NCI-H2081 (cell line): ENCODE measurements around the gene SPECC1.
A peak's percentile ranks its signal among the peaks of the same experiment; 100 is the strongest.
"Not testable (repeated sequence)": the region's sequence is repeated elsewhere in the genome, so short reads cannot be mapped to it uniquely, and the experiment has no call there.

Source experiments
- DNase-seq, 2 experiments: peaks; one replicate each; lab custom pipeline; 2025; lab: John Stamatoyannopoulos, UW

The SPECC1 gene

GRCh38 chr17:20010099-20010863 is 1.1 kb downstream of the SPECC1 start:
- peak; percentile 17 to 54 for DNase-seq

- DNase-seq: no peak
Observed at GRCh38 chr17:20010936-20011335, 1.8 kb downstream of the SPECC1 start.

DNA sequence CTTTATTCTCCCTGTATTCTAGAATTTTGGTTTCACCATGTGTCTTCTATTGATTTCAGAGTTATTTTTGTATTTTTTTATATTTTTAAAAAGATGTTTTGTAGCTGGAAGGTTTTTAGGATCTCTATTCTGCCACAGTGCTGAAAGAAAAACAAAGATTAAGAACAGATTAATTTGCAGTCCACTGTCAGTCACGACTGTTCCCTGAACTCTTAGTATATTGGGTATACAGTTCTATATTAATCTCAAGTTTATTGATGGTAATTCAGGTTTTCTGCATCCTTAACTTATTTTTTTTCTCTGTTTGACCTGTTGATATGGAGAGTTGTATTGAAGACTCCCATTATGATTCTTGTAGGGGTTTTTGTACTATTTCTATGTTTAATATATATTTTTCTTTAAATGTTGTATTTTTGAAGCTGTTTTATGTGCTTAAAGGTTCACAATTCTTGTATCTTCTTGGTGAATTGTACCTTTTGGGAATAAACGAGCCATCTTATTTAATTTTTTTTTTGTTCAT is 2.9 kb downstream of the SPECC1 start:
- no peak for DNase-seq

DNA sequence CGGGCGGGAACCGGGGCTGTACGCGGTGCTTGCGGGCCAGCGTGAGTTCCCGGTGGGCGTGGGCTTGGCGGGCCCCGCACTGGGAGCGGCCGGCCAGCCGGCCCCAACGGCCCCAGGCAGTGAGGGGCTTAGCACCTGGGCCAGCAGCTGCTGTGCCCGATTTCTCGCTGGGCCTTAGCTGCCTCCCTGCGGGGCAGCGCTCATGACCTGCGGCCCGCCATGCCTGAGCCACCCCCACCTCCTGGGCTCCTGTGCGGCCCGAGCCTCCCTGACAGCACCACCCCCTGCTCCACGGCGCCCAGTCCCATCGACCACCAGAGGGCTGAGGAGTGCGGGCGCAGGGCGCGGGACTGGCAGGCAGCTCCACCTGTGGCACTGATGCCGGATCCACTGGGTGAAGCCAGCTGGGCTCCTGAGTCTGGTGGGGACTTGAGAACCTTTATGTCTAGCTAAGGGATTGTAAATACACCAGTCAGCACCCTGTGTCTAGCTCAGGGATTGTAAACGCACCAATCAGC is 7.4 kb downstream of the SPECC1 start:
- not testable (repeated sequence) for DNase-seq

DNA sequence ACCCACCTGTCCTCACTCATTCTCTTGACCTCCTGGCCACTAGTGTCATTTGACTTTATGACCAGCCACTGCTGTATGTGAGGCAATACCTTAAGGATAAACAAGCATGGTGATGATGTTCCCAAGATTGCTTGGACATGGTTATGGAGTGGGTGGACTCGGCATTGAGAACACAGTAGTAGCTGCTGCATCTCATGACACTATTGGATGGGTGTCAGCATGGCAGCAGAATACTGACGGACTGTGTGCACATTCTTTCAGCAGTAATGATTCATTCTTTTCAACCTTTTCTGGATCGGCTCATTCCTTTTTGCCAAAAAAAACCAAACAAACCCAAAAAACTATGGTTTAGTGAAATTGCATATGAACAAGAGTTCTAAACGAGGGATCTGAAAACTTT is 13.5 kb downstream of the SPECC1 start:
- no peak for DNase-seq

GRCh38 chr17:20026960-20027359 is 17.8 kb downstream of the SPECC1 start:
- no peak for DNase-seq

DNA sequence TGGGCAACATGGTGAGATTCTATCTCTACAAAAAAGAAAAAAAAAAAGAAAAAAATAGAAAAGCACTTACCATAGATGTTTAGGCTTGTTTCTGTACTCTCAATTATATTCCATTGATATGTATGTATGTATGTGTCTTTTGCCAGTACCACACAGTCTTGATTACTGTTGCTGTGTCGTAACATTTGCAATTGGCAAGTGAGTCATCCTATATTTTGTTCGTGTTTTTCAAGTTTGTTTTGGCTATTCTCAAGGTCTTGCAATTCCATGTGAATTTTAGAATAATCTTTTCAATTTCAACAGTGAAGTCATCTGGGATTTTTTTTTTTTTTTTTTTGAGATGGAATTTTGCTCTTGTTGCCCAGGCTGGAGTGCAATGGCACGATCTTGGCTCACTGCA is 19.3 kb downstream of the SPECC1 start:
- no peak for DNase-seq

DNA sequence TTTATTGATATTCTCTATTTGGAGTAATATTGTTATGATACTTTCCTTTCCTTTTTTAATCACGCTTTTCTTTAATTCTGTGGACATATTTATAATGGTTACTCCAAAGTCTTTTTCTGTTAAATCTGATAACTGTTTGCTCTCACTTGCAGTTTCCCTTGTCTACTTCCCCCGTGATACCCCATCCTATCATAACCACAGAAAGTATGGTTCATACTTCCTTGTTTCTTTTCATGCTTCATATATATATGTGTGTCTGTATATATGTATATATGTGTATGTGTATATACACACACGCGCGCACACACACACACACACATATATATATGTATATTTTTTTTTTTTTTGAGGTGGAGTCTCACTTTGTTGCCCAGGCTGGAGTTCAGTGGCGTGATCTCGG is 23.5 kb downstream of the SPECC1 start:
- DNase-seq: no peak

DNA sequence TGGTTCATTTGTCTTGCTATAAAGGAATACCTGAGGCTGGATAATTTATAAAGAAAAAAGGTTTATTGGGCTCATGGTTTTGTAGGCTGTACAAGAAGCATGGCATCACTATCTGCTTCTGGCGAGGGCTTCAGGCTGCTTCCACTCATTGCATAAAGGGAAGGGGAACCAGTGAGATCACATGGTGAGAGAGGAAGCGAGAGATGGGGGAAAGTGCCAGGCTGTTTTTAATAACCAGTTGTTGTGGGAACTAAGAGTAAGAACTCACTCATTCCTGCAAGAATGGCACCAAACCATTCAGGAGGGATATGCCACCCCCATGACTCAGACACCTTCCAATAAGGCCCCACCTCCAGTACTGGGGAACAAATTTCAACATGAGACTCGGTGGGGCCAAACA is 24.3 kb downstream of the SPECC1 start:
- no peak for DNase-seq

DNA sequence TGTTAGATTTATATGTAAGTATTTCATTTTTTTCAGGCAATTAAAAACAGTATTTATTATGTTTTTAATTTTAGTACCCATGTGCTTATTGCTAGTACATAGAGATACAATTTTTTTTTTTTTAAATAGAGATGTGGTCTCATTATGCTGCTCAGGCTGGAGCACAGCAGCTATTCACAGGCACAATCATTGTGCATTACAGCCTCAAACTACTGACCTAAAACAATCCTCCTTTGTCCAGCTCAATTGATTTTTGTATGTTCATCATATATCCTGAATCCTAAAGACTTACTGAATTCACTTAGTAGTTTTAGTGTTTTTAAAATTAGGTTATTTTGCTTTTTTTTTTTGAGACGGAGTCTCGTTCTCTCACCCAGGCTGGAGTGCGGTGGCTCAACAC is 26.3 kb downstream of the SPECC1 start:
- DNase-seq: no peak

DNA sequence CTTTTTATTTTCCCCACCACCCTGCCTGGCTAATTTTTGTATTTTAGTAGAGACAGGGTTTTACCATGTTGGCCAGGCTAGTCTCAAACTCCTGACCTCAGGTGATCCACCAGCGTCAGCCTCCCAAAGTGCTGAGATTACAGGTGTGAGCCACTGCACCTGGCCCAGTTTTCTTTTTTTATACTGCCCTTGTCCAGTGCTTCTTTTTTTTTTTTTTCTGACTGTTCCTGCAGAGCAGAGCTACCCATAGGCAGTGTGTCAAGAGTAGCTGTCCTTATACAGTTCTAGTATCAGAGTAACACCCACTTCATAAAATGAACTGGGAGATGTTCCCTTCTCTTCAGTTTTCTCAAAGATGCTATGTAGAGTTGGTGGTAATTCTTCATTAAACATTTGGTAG is 28.1 kb downstream of the SPECC1 start:
- not testable (repeated sequence) for DNase-seq

DNA sequence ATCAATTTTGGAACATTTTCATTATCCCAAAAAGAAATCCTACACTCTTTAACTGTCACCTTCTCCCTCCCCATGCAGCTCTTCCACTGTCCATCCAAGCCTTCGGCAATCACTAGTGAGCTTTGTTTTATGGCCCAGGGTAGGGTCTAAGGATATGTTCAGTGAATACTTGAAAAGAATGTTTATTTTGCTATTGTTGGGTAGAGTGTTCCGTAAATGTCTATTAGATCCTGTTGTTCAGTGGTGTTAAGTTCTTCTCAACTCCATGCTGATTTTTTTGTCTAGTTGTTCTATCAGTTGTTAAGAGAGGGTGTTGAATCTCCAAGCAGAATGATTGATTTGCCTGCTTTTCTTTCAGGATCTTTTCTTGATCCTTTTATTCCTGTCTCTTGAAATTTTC is 29.9 kb downstream of the SPECC1 start:
- no peak for DNase-seq

DNA sequence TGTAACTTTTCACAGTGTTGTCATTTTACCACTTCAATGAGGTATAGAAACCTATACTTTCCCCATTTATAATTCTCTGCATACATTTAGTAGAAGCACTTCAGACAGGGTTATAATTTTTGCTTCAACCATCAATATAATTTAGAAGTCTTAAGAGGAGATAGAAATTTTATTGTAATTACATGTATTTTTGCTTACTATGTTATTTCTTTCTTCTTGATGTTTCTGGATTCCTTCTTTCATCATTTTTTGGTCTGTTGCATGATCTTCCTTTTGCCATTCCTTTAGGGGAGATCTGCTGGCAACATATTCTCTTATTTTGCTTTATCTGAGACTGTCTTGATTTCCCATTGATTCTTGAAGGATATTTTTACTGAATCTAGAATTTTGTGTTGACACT is 31.1 kb downstream of the SPECC1 start:
- no peak for DNase-seq

DNA sequence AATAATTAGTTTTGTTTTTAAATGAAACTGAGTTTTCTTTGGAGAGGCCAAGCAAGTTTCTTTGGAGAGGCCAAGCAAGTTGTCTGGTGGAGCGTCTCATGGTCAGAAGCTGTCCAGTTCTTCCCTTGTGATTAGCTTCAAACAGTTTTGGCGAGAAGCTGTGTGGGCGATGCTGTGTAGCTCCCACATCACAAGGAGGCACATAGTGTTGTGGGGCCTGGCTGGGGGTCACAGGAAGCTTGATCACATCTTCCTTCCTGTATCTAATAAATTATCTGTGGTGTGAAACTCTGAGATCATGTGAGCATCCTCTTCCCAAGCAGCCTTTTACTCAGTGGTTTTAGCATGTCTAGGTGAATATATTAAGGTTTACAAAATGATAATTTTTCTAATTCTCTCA is 33.9 kb downstream of the SPECC1 start:
- no peak for DNase-seq

DNA sequence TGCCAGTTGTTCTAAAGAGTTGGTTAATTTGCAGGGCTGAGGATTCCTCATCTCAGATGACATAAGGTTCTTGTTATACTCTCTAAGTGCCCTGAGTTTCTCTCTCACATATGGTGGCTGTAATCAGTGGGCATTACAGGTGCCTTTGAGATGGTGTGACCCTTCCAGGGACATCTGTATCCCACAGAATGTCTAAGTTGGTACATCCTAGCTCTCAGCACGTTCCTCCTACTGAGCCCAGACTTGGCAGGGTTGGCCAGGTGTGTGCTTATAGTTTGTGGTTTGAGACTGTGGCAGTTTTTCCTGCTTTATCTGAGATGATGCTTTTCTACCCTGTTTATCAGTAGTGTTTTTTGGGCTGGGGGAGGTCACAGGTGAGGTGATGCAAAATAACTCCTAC is 36.3 kb downstream of the SPECC1 start:
- DNase-seq: no peak

- DNase-seq: no peak
Observed at GRCh38 chr17:20046629-20047028, 37.5 kb downstream of the SPECC1 start.

GRCh38 chr17:20051624-20052023 is 42.5 kb downstream of the SPECC1 start:
- DNase-seq: no peak

- no peak for DNase-seq
Observed at GRCh38 chr17:20053361-20053964, 44.3 kb downstream of the SPECC1 start.

DNA sequence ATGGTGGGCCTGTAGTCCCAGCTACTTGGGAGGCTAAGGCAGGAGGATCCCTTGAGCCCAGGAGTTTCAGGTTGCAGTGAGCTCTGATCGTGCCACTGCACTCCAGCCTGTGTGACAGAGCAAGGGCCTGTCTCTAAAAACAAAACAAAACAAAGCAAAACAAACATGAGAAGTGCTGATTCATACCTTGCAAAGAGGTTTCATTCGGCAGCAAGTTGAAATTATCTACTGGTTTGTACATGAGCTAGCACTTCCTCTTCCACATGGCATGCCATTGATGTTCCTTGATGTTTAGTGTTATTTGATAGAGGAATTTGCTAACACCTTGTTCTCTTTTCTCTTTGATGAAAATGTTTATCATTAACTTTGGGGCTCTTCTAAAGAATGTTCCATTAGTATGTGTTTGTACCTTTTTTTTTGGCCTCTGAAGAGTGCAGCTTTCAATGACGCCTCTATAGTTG is 50.6 kb downstream of the SPECC1 start:
- no peak for DNase-seq

DNA sequence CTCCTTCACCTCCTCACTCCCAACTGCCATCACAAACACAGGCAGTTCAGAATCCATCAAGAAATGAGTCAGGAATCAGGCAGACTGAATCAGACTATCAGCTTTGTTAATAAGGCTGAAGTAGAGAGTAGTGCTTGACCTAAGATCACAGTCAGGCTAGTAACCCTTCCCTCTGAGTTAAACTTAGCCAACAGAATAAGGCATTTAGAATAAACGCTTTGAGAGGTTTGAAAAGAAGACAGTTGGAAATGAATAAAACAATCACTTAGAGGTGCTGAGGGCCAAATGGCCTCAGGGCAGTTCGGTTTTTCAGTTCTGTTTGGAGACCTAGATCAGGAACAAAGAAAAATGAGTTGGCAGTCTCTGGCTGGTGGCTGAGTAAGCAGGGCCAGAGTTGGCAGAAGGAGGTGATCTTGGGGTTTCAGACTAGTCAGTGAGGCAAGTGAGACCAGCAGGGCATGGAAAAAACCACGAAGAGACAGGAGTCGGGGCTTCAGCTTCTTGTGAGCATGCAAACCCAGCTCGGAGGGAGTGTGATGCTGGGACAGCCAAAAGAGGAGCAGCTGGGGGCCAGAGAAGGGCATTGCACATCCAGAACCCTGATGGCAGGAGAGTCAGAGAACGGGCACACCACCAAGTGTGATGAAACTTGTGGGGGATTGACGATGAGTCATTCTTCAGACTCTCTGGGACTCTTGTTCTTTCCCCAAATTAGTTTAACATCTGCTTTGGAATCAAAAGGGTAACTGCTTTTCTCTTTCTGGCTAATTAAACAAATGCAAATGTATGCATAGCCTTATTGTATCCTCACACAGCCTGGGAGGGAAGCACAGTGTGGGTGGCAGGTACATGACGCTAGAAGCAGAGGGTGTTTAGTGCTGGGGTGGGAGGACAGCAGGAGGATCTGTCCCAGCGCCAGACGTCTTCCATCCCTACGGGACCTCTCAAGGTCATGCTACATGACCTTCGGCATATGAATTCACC is 54.8 kb downstream of the SPECC1 start:
- peak in 1 of 2 experiments; percentile 27 for DNase-seq

GRCh38 chr17:20066253-20066652 is 57.1 kb downstream of the SPECC1 start:
- no peak for DNase-seq

DNA sequence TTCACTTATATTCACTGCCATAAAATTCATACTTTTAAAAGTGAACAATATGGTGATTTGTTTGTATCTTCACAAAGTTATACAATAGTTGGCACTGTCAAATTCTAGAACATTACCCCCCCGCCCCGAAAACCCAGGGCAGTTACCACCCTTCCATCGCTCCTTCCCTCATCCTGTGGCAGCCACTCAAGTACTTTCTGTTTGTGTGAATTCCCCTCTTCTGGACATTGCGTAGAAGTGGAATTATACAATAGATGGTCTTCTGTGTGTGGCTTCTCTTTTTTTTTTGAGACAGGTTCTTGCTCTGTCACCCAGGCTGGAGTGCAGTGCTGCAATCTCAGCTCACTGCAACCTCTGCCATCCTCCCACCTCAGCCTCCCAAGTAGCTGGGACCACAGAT is 58.6 kb downstream of the SPECC1 start:
- no peak for DNase-seq
